Stimulated activated effector memory CD8-positive, alpha-beta T cell treated with anti-CD3 and anti-CD28 coated beads, Interleukin-12 subunit alpha, Interleukin-12 subunit beta, amount 100 ng/mL, for 72 hours (primary cell): Measurements from ENCODE around the gene OXCT2.
"Not testable (repeated sequence)": the region's sequence is repeated elsewhere in the genome, so short reads cannot be mapped to it uniquely, and the experiment has no call there.

Experiments used
- ATAC-seq: fragments of 150-1000 bp; cut with Tn5 transposase; 2 replicates; pipeline ENCODE4 v1.10.0; 2021
- DNase-seq, 2 donors: peaks; one replicate each; pipeline ENCODE4 v3.0.0; 2021 to 2022; ENCODE audit warnings: low spot score in 2 of 2
- H3K27ac Mint-ChIP-seq: one replicate; pipeline ENCODE4 v1.8.0; 2022; ENCODE audit warnings: mild to moderate bottlenecking, mixed read lengths
- H3K36me3 Mint-ChIP-seq: one replicate; pipeline ENCODE4 v1.8.0; 2022; ENCODE audit warnings: mild to moderate bottlenecking, mixed read lengths
- H3K4me1 Mint-ChIP-seq: one replicate; pipeline ENCODE4 v1.8.0; 2022; ENCODE audit warnings: mixed read lengths
- H3K4me3 Mint-ChIP-seq: one replicate; pipeline ENCODE4 v1.8.0; 2022; ENCODE audit warnings: mild to moderate bottlenecking, mixed read lengths
- H3K9me3 Mint-ChIP-seq: one replicate; pipeline ENCODE4 v1.8.0; 2022; ENCODE audit warnings: mixed read lengths

The OXCT2 gene

GRCh38 chr1:39777306-39777705 lies 6.2 kb upstream of the OXCT2 start:
- peaks cover 5% of the 10 kb centered on the region for H3K4me1 Mint-ChIP-seq
- DNase-seq (no peak), ATAC-seq (no peak)
- no peak overlapping the region for H3K4me3 Mint-ChIP-seq
- H3K9me3 Mint-ChIP-seq = no peaks in the 10 kb centered on the region
- no peaks in the 10 kb centered on the region for H3K36me3 Mint-ChIP-seq
- no peak overlapping the region for H3K27ac Mint-ChIP-seq

- Mint-ChIP-seq H3K4me3 (no peak overlapping the region), H3K4me1 (peaks cover 5% of the 10 kb centered on the region)
- no peak for ATAC-seq
These were observed 5.7 kb upstream of the OXCT2 start for GRCh38 chr1:39776886-39777285.

GRCh38 chr1:39776400-39776713 lies 5.2 kb upstream of the OXCT2 start:
- Mint-ChIP-seq H3K36me3 (no peaks in the 10 kb centered on the region), H3K27ac (no peak overlapping the region), H3K4me1 (peaks cover 5% of the 10 kb centered on the region), H3K4me3 (no peak overlapping the region), H3K9me3 (no peaks in the 10 kb centered on the region)
- no peak for ATAC-seq
- no peak for DNase-seq

More at GRCh38 chr1:39776886-39777285, 5.7 kb upstream of the OXCT2 start:
- DNase-seq = no peak
- Mint-ChIP-seq H3K9me3 (no peaks in the 10 kb centered on the region), H3K36me3 (no peaks in the 10 kb centered on the region), H3K27ac (no peak overlapping the region)

- ATAC-seq, DNase-seq, H3K4me3 Mint-ChIP-seq, H3K4me1 Mint-ChIP-seq, H3K36me3 Mint-ChIP-seq, H3K9me3 Mint-ChIP-seq, H3K27ac Mint-ChIP-seq: not testable (repeated sequence)
These were observed 4.7 kb upstream of the OXCT2 start for GRCh38 chr1:39775676-39776399.

- ATAC-seq, DNase-seq, H3K9me3 Mint-ChIP-seq, H3K36me3 Mint-ChIP-seq, H3K4me3 Mint-ChIP-seq, H3K27ac Mint-ChIP-seq, H3K4me1 Mint-ChIP-seq: not testable (repeated sequence)
These were observed 4.0 kb upstream of the OXCT2 start for GRCh38 chr1:39775141-39775540.

GRCh38 chr1:39773369-39773979 lies 2.3 kb upstream of the OXCT2 start:
- H3K27ac Mint-ChIP-seq, H3K4me1 Mint-ChIP-seq: not testable (repeated sequence)
- peak; percentile 29 for ATAC-seq

GRCh38 chr1:39770100-39771021 lies 787 bp downstream of the OXCT2 start:
- ATAC-seq = peak; percentile 52
- peak overlapping the region; percentile 47 for H3K4me3 Mint-ChIP-seq
- not testable (repeated sequence) for H3K4me1 Mint-ChIP-seq, H3K27ac Mint-ChIP-seq, H3K9me3 Mint-ChIP-seq, DNase-seq, H3K36me3 Mint-ChIP-seq

More at GRCh38 chr1:39773369-39773979, 2.3 kb upstream of the OXCT2 start:
- H3K36me3 Mint-ChIP-seq, H3K4me3 Mint-ChIP-seq, DNase-seq, H3K9me3 Mint-ChIP-seq: not testable (repeated sequence)

- H3K4me3 Mint-ChIP-seq, H3K36me3 Mint-ChIP-seq, ATAC-seq, H3K4me1 Mint-ChIP-seq, H3K27ac Mint-ChIP-seq, DNase-seq, H3K9me3 Mint-ChIP-seq: not testable (repeated sequence)
These were observed 1.6 kb downstream of the OXCT2 start for GRCh38 chr1:39769502-39769901.

- H3K36me3 Mint-ChIP-seq, DNase-seq, H3K4me1 Mint-ChIP-seq, H3K4me3 Mint-ChIP-seq, H3K9me3 Mint-ChIP-seq, ATAC-seq, H3K27ac Mint-ChIP-seq: not testable (repeated sequence)
These were observed 4.7 kb downstream of the OXCT2 start for GRCh38 chr1:39766466-39766865.

GRCh38 chr1:39764512-39764911 lies 6.6 kb downstream of the OXCT2 start:
- H3K27ac Mint-ChIP-seq, H3K36me3 Mint-ChIP-seq, H3K4me3 Mint-ChIP-seq, DNase-seq, H3K4me1 Mint-ChIP-seq, ATAC-seq, H3K9me3 Mint-ChIP-seq: not testable (repeated sequence)

- not testable (repeated sequence) for H3K9me3 Mint-ChIP-seq, H3K4me1 Mint-ChIP-seq, H3K4me3 Mint-ChIP-seq, ATAC-seq, H3K27ac Mint-ChIP-seq, DNase-seq
- H3K36me3 Mint-ChIP-seq = peaks cover 12% of the 10 kb centered on the region
These were observed 7.4 kb downstream of the OXCT2 start for GRCh38 chr1:39763619-39764374.

- Mint-ChIP-seq H3K4me1 (no peaks in the 10 kb centered on the region), H3K27ac (no peak overlapping the region), H3K4me3 (no peak overlapping the region), H3K9me3 (no peaks in the 10 kb centered on the region), H3K36me3 (peaks cover 12% of the 10 kb centered on the region)
- DNase-seq = no peak
- ATAC-seq = no peak
These were observed 8.3 kb downstream of the OXCT2 start for GRCh38 chr1:39762550-39763540.

GRCh38 chr1:39761557-39762260 lies 9.4 kb downstream of the OXCT2 start:
- ATAC-seq (no peak), DNase-seq (no peak)
- no peak overlapping the region for H3K27ac Mint-ChIP-seq
- no peaks in the 10 kb centered on the region for H3K4me1 Mint-ChIP-seq
- peaks cover 24% of the 10 kb centered on the region for H3K36me3 Mint-ChIP-seq
- no peaks in the 10 kb centered on the region for H3K9me3 Mint-ChIP-seq
- H3K4me3 Mint-ChIP-seq = no peak overlapping the region

- Mint-ChIP-seq H3K4me1 (no peaks in the 10 kb centered on the region), H3K36me3 (peaks cover 28% of the 10 kb centered on the region), H3K27ac (no peak overlapping the region), H3K9me3 (no peaks in the 10 kb centered on the region), H3K4me3 (no peak overlapping the region)
- DNase-seq (no peak), ATAC-seq (no peak)
These were observed 10.1 kb downstream of the OXCT2 start for GRCh38 chr1:39761016-39761415.
